ENCODE results near the gene PARP8. TPM values are rescaled to one million over a fixed set of nuclear protein-coding genes. Genes with fewer than 3 reads are reported as not detected.
A peak's percentile ranks its signal among the peaks of the same experiment; 100 is the strongest.
"Not testable (repeated sequence)": the region's sequence is repeated elsewhere in the genome, so short reads cannot be mapped to it uniquely, and the experiment has no call there.

PARP8 gene, protein sequence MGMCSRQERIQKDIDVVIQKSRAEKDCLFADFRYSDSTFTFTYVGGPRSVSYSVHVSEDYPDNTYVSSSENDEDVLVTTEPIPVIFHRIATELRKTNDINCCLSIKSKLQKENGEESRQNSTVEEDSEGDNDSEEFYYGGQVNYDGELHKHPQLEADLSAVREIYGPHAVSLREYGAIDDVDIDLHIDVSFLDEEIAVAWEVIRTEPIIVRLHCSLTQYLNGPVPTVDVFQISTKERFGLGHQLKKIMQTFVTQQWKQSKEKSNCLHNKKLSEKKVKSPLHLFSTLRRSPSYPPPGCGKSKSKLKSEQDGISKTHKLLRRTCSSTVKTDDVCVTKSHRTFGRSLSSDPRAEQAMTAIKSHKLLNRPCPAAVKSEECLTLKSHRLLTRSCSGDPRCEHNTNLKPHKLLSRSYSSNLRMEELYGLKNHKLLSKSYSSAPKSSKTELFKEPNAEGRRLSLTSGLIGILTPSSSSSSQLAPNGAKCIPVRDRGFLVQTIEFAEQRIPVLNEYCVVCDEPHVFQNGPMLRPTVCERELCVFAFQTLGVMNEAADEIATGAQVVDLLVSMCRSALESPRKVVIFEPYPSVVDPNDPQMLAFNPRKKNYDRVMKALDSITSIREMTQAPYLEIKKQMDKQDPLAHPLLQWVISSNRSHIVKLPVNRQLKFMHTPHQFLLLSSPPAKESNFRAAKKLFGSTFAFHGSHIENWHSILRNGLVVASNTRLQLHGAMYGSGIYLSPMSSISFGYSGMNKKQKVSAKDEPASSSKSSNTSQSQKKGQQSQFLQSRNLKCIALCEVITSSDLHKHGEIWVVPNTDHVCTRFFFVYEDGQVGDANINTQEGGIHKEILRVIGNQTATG
- total RNA-seq (2022) (42.7 and 44.1 TPM in 2 replicates), Bru-seq, nascent RNA (percentile 90 among the genes with signal in this experiment), BruChase-seq, experiment 1, labeled RNA remaining after a 6-hour chase (percentile 66 among the genes with signal in this experiment), BruChase-seq, experiment 2, labeled RNA remaining after a 2-hour chase (percentile 73 among the genes with signal in this experiment)
- long read RNA-seq, full-length matches to known transcripts, result 6 of 21 reads
- long read RNA-seq, partial matches to known transcripts, result 6 of 21 reads
- long read RNA-seq, other reads (novel, unspliced or antisense), result 9 of 21 reads

DNA sequence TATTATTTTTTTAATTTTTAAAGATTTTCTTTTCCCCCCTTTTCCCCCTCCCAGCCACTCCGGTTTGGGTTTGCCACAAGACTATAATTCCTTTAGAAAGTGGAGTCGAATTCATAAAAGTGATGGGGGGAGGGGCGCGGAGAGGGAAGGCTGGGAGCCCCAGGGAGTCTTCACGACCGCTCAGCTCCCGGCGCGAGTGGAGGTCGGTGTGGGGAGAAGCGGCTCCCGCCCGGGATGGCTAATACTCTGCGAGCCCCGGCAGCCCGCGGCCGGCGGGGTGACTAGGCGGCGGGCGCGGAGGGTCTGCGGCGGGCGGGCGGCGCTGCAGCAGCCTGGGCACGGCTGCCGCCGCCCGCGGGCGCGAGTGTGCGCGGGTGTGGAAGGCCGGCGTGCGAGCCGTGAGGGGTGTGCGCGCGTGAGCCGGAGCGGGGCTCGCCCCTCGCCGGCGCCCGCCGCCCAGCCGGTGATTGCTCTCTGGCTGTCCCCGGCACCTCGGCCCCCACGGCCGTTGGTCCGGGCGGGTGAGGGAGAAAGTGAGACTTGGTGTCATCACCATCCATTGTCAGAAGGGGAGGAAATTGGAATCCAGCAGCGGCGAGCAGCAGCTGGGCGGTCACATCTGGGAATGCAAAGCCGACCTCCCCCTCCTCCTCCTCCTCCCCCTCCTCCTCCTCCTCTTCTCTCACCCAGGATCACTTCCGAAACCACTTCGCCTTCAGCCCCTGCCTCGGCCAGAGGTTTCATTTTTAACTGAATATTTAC, at the start of gene PARP8:
TSS of gene PARP8 (plus strand) at position 377 of the 762 bp plus-strand sequence. CDS start 459 bp downstream, outside the sequence.
- H3K9me3 Mint-ChIP-seq (ENCODE audit: low read depth, unreplicated experiment), result no peaks in the 10 kb centered on the region
- intact Hi-C loops (cut with micrococcal nuclease; ENCODE audit: unreplicated experiment), result loop anchor here (2.0 to 5.0 kb wide), 5 partner anchors 46 to 154 kb away; no protein-coding TSS in a partner anchor
- peak within 1 kb of the TSS; percentile 100 for H3K27ac Mint-ChIP-seq (ENCODE audit: unreplicated experiment)
- H3K4me3 Mint-ChIP-seq (ENCODE audit: low read depth, unreplicated experiment), result peak within 1 kb of the TSS; percentile 98
- peak; percentile 45 for DNase-seq
- H3K27me3 Mint-ChIP-seq (ENCODE audit: unreplicated experiment), result no peaks in the 10 kb centered on the region
- H3K4me1 Mint-ChIP-seq (ENCODE audit: low read depth, unreplicated experiment), result peaks cover 15% of the 10 kb centered on the region
- TF ChIP-seq, protein P1, sequence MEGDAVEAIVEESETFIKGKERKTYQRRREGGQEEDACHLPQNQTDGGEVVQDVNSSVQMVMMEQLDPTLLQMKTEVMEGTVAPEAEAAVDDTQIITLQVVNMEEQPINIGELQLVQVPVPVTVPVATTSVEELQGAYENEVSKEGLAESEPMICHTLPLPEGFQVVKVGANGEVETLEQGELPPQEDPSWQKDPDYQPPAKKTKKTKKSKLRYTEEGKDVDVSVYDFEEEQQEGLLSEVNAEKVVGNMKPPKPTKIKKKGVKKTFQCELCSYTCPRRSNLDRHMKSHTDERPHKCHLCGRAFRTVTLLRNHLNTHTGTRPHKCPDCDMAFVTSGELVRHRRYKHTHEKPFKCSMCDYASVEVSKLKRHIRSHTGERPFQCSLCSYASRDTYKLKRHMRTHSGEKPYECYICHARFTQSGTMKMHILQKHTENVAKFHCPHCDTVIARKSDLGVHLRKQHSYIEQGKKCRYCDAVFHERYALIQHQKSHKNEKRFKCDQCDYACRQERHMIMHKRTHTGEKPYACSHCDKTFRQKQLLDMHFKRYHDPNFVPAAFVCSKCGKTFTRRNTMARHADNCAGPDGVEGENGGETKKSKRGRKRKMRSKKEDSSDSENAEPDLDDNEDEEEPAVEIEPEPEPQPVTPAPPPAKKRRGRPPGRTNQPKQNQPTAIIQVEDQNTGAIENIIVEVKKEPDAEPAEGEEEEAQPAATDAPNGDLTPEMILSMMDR (IDR thresholded peaks at IDR 0.05; ENCODE audit: unreplicated experiment), result no peak
- no TSS peak for BruUV-seq (replicated peaks)
- CTCF ChIA-PET, result interaction anchor here (0.6 to 0.7 kb wide), 2 partner anchors 216 to 1872 kb away, joined by 3 read pairs; no protein-coding TSS in a partner anchor
- H3K36me3 Mint-ChIP-seq (ENCODE audit: insufficient read depth, unreplicated experiment), result peaks cover 38% of the 10 kb centered on the region

DNA sequence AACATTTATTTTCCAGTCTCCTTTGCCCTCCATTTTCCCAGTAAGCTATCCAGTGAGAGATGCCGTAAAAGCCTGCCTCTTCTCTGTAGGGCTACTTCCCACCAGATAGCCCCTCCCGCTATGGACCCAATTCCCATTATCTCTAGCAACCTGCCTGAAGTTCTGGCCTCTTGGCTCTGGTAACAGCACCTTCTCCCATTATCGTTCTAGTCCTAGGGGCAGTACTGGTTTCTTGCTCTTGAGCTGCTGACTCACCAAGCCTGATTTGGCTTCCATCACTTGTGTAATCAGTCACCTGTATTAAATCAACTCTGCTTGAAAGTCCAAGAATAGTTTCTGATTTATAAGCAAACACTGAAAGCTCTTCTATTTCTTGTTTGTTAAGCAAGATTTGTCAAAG, 42.8 kb upstream of the PARP8 start:
- Mint-ChIP-seq H3K4me1 (ENCODE audit: low read depth, unreplicated experiment) (peaks cover 9% of the 10 kb centered on the region), H3K27me3 (ENCODE audit: unreplicated experiment) (no peaks in the 10 kb centered on the region)
- intact Hi-C loops (cut with micrococcal nuclease; ENCODE audit: unreplicated experiment), result no loop called here

DNA sequence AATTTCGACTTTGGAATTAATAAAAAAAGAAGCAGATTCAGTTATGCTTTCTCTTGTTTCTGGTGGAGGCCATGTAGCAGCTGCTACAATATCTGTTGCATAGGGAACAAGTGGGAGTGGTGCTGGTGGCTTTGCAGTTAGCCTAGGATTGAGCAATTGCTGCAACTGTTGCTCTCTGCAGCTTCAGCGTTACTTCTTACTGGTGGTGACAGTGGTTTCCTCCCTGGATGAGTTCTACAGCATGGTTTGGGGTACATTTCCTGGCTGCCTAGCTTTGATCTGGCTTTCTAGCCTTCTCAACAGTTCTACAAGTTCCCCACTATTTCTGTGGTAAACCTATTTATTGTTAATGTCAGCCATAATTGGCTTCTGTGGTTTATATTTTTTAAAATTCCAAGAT, 31.6 kb upstream of the PARP8 start:
- CTCF ChIA-PET; DNase-seq; BruUV-seq (replicated peaks); H3K4me1 Mint-ChIP-seq (ENCODE audit: low read depth, unreplicated experiment); H3K4me3 Mint-ChIP-seq (ENCODE audit: low read depth, unreplicated experiment); H3K27ac Mint-ChIP-seq (ENCODE audit: unreplicated experiment); H3K9me3 Mint-ChIP-seq (ENCODE audit: low read depth, unreplicated experiment); H3K27me3 Mint-ChIP-seq (ENCODE audit: unreplicated experiment); intact Hi-C loops (cut with micrococcal nuclease; ENCODE audit: unreplicated experiment); H3K36me3 Mint-ChIP-seq (ENCODE audit: insufficient read depth, unreplicated experiment): not testable (repeated sequence)

More for the DNA sequence above, 42.8 kb upstream of the PARP8 start:
- no TSS peak for BruUV-seq (replicated peaks)
- Mint-ChIP-seq H3K9me3 (ENCODE audit: low read depth, unreplicated experiment) (peaks cover 4% of the 10 kb centered on the region), H3K4me3 (ENCODE audit: low read depth, unreplicated experiment) (no peak overlapping the region), H3K27ac (ENCODE audit: unreplicated experiment) (no peak overlapping the region), H3K36me3 (ENCODE audit: insufficient read depth, unreplicated experiment) (no peaks in the 10 kb centered on the region)
- TF ChIP-seq, protein P1 (IDR thresholded peaks at IDR 0.05; ENCODE audit: unreplicated experiment), result no peak
- DNase-seq, result peak; percentile 14
- CTCF ChIA-PET, result no interaction called here

DNA sequence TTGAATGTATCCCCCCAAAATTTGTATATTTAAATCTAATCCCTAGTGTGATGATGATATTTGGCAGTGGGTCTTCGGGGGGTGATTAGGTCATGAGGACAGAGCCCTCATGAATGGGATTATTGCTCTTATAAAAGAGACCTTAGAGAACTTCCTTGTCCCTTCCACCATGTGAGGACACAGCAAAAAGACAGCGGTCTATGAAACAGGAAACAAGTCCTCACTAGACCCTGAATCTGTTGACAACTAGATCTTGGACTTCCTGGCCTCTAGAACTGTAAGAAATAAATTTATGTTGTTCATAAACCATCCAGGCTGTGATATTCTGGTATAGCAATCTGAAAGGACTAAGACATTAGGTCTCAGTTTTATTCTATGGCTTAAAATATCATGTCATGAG, 28.9 kb upstream of the PARP8 start:
- H3K27ac Mint-ChIP-seq (ENCODE audit: unreplicated experiment); H3K4me1 Mint-ChIP-seq (ENCODE audit: low read depth, unreplicated experiment); H3K4me3 Mint-ChIP-seq (ENCODE audit: low read depth, unreplicated experiment); H3K9me3 Mint-ChIP-seq (ENCODE audit: low read depth, unreplicated experiment); H3K27me3 Mint-ChIP-seq (ENCODE audit: unreplicated experiment); intact Hi-C loops (cut with micrococcal nuclease; ENCODE audit: unreplicated experiment); H3K36me3 Mint-ChIP-seq (ENCODE audit: insufficient read depth, unreplicated experiment); BruUV-seq (replicated peaks); CTCF ChIA-PET; DNase-seq: not testable (repeated sequence)

Data from Calu3 (cell line).